C4-2B (cell line): ENCODE measurements around the gene STEEP1.

Source experiments
- H3K27ac ChIP-seq: fragments of 450-650 bp; 2 replicates; pipeline ENCODE4 v1.5.1; 2017
- ZFX ChIP-seq: fragments of 450-650 bp; IDR thresholded peaks from 2 replicates; pipeline ENCODE4 v1.6.1; 2017
- TF ChIP-seq, protein P1 (sequence below): fragments of 450-650 bp; conservative IDR thresholded peaks from 2 replicates; pipeline ENCODE4 v1.5.1; 2017; ENCODE audit warnings: mild to moderate bottlenecking

The STEEP1 gene

DNA sequence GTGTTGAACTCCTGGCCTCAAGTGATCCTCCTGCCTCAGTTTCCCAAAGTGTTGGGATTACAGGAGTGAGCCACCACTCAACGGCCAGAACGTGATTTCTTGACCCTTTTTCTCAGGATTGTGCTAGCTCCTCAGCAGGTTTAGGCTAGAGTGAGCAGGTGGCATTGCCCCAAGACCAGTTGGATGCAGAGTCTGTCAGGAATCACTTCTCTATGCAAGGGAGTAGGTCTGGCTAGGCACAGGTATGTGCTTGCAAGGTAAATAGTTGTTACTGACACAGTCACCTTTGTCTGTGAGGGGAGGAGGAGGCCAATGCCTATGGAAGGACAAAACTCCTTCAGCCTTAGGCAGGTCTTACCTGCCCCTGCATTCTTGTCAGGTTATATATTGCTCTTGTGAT is 72.7 kb downstream of the STEEP1 start:
- H3K27ac ChIP-seq = no peak overlapping the region
- TF ChIP-seq ZFX = no peak
- TF ChIP-seq, protein P1, sequence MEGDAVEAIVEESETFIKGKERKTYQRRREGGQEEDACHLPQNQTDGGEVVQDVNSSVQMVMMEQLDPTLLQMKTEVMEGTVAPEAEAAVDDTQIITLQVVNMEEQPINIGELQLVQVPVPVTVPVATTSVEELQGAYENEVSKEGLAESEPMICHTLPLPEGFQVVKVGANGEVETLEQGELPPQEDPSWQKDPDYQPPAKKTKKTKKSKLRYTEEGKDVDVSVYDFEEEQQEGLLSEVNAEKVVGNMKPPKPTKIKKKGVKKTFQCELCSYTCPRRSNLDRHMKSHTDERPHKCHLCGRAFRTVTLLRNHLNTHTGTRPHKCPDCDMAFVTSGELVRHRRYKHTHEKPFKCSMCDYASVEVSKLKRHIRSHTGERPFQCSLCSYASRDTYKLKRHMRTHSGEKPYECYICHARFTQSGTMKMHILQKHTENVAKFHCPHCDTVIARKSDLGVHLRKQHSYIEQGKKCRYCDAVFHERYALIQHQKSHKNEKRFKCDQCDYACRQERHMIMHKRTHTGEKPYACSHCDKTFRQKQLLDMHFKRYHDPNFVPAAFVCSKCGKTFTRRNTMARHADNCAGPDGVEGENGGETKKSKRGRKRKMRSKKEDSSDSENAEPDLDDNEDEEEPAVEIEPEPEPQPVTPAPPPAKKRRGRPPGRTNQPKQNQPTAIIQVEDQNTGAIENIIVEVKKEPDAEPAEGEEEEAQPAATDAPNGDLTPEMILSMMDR = no peak

DNA sequence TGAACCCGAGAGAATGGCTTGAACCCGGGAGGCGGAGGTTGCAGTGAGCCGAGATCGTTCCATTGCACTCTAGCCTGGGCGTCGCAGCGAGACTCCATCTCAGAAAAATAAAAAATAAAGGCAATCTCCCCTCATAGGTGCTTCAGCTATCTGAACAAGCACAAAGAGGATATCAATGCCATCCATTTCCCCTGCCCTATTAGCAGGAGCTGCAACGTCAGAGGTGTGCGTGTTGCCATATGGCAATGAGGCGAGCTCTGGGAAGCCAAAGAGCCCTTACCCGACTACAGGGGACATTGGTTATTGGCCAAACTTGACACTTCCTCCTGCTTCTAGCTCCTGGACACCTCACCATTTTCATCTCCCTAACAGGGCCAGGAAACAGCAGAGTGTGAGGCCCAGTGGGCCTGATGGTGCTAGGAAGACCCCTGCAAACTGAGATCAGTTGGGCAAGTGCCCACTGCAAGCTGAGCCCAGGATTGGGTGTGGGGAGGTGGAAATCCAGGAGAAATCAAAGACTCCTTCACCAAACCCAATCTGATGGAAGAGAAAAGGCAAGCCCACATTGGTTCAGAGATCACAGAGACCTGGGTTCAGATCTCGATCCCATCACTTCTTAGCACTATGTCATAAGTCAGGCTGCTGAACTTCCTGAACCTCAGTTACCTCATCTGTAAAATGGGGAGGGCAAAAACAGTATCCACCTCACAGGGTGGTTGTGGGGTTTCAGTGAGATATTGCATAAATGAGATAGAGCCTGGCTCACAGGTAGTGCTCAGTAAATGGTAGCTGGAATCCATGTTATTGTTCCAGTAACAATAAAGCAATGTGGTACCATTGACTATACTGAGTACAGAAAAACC is 75.8 kb downstream of the STEEP1 start:
- H3K27ac ChIP-seq = no peak overlapping the region
- no peak for TF ChIP-seq ZFX
- TF ChIP-seq, protein P1 = no peak

GRCh38 chrX:119488749-119489148 is 76.5 kb downstream of the STEEP1 start:
- no peak for TF ChIP-seq ZFX
- TF ChIP-seq, protein P1 = peak; percentile 71
- no peak overlapping the region for H3K27ac ChIP-seq
